HCT116 (cell line): ENCODE results near the gene CASP12. TPM values are rescaled to one million over a fixed set of nuclear protein-coding genes. Genes with fewer than 3 reads are reported as not detected.

ENCODE experiments used
- ATAC-seq: fragments of 200-7000 bp; cut with Tn5 transposase; 2 replicates; pipeline ENCODE4 v1.9.1; 2020; ENCODE audit warnings: mild to moderate bottlenecking, moderate library complexity
- BruUV-seq: library from RNA; stranded (reverse); fragments of 400-500 nt; replicated peaks from 2 replicates; lab custom pipeline; 2021; lab: Mats Ljungman, UMichigan
- CTCF ChIA-PET: fragments of 300-600 bp; sonication (Branson Sonifier 250); formaldehyde crosslinking; loops from one replicate; lab custom pipeline; 2021; ENCODE audit warnings: antibody characterized with exemption; lab: Charles Lee
- POLR2A ChIA-PET: fragments of 300-600, 350-600 bp; sonication (Branson Sonifier 250); formaldehyde crosslinking; loops from one replicate; lab custom pipeline; 2021; ENCODE audit warnings: antibody characterized with exemption; lab: Charles Lee
- RAD21 ChIA-PET, 2 experiments: fragments of 300-600 bp; sonication (Branson Sonifier 250); formaldehyde crosslinking; loops; one replicate each; lab custom pipeline; 2023; ENCODE audit warnings: low total read pairs in 2 of 2; ENCODE audit not compliant: uncharacterized antibody in 2 of 2, unreplicated experiment in 2 of 2, low non-redundant PET in 1 of 2; lab: Charles Lee
- DNase-seq: peaks from one replicate; pipeline ENCODE4 v3.0.0-alpha.2; 2010; ENCODE audit warnings: low read depth, low spot score
- H2AFZ ChIP-seq: fragments of 200-600 bp; shearing (Covaris generic), sonication (generic); 2 replicates; pipeline ENCODE4 v1.6.1; 2017; ENCODE audit warnings: low read depth, mixed run types, mixed read lengths, antibody characterized with exemption, low read length; ENCODE audit not compliant: poor library complexity, severe bottlenecking
- H3K27ac ChIP-seq: 2 replicates; pipeline ENCODE4 v1.5.1; 2012; ENCODE audit warnings: low read depth, low read length
- H3K27me3 ChIP-seq: fragments of 200-600 bp; sonication (generic); 2 replicates; pipeline ENCODE4 v1.6.1; 2016; ENCODE audit warnings: mixed run types, low read length, mixed read lengths; ENCODE audit not compliant: insufficient read depth
- H3K36me3 ChIP-seq, 2 experiments: fragments of 200-500 bp in 1 of 2; fragments of 200-600 bp in 1 of 2; sonication (Bioruptor generic) in 1 of 2; sonication (generic) in 1 of 2; 2 replicates each; pipeline versions ENCODE4 v1.5.1 to v1.6.1; 2014 to 2016; ENCODE audit warnings: low read length in 2 of 2, inconsistent platforms in 1 of 2, mixed read lengths in 1 of 2, mixed run types in 1 of 2; ENCODE audit not compliant: insufficient read depth in 2 of 2, control insufficient read depth in 1 of 2
- H3K4me1 ChIP-seq, 2 experiments: fragments of 200-600 bp in 1 of 2; sonication (generic) in 1 of 2; 2 replicates each; pipeline versions ENCODE4 v1.5.1 to v1.6.1; 2012 to 2017; ENCODE audit warnings: low read length in 2 of 2, inconsistent platforms in 1 of 2, mild to moderate bottlenecking in 1 of 2, mixed read lengths in 1 of 2, mixed run types in 1 of 2, moderate library complexity in 1 of 2; ENCODE audit not compliant: insufficient read depth in 2 of 2, control insufficient read depth in 1 of 2
- H3K4me2 ChIP-seq: fragments of 200-600 bp; sonication (generic); 2 replicates; pipeline ENCODE4 v1.6.1; 2017; ENCODE audit warnings: mixed run types, low read length, mixed read lengths
- H3K4me3 ChIP-seq, 2 experiments: fragments of 200-600 bp in 1 of 2; sonication (generic) in 1 of 2; replicated peaks in 1 of 2; 2 replicates each; pipeline ENCODE4 v1.5.1; 2011 to 2016; ENCODE audit warnings: low read length in 2 of 2, control low read depth in 1 of 2, low read depth in 1 of 2, mild to moderate bottlenecking in 1 of 2, mixed read lengths in 1 of 2, mixed run types in 1 of 2
- H3K79me2 ChIP-seq: fragments of 200-600 bp; sonication (generic); 2 replicates; pipeline ENCODE4 v1.6.1; 2017; ENCODE audit warnings: mild to moderate bottlenecking, mixed run types, low read length, moderate library complexity, mixed read lengths; ENCODE audit not compliant: insufficient read depth
- H3K9ac ChIP-seq: fragments of 200-600 bp; sonication (generic); 2 replicates; pipeline ENCODE4 v1.6.1; 2016; ENCODE audit warnings: low read length, mixed read lengths
- H3K9me2 ChIP-seq: fragments of 200-600 bp; sonication (generic), shearing (Covaris generic); 2 replicates; pipeline ENCODE4 v1.6.1; 2017; ENCODE audit warnings: mixed run types, mild to moderate bottlenecking, moderate library complexity; ENCODE audit not compliant: insufficient read depth
- H3K9me3 ChIP-seq, 2 experiments: fragments of 200-500 bp in 1 of 2; fragments of 200-600 bp in 1 of 2; sonication (Bioruptor generic) in 1 of 2; sonication (generic) in 1 of 2; 2 replicates each; pipeline ENCODE4 v1.6.1; 2014 to 2017; ENCODE audit warnings: low read length in 2 of 2, mixed read lengths in 2 of 2, inconsistent platforms in 1 of 2, low read depth in 1 of 2, mild to moderate bottlenecking in 1 of 2, mixed run types in 1 of 2, moderate library complexity in 1 of 2; ENCODE audit not compliant: control insufficient read depth in 1 of 2, insufficient read depth in 1 of 2
- H4K20me1 ChIP-seq: fragments of 200-600 bp; sonication (generic), shearing (Covaris generic); 2 replicates; pipeline ENCODE4 v1.6.1; 2017; ENCODE audit warnings: mixed run types, mild to moderate bottlenecking, moderate library complexity; ENCODE audit not compliant: insufficient read depth
- CTCF ChIP-seq, 3 experiments: fragments of 200-600 bp in 1 of 3; sonication (generic) in 1 of 3; IDR thresholded peaks in 2 of 3; conservative IDR thresholded peaks in 1 of 3; 2 replicates each; pipeline ENCODE4 v1.5.1; 2012 to 2017; ENCODE audit warnings: low read depth in 2 of 3, low read length in 2 of 3, antibody characterized with exemption in 1 of 3, borderline replicate concordance in 1 of 3, control low read depth in 1 of 3, mild to moderate bottlenecking in 1 of 3, mixed read lengths in 1 of 3, mixed run types in 1 of 3, moderate library complexity in 1 of 3; ENCODE audit not compliant: insufficient read depth in 1 of 3
- ELF1 ChIP-seq: IDR thresholded peaks from 2 replicates; pipeline ENCODE4 v1.6.1; 2012; ENCODE audit warnings: low read depth, borderline replicate concordance
- EZH2phosphoT487 ChIP-seq: fragments of 200-600 bp; IDR thresholded peaks from 2 replicates; pipeline ENCODE4 v1.6.1; 2018; ENCODE audit warnings: antibody characterized with exemption, borderline replicate concordance
- JUND ChIP-seq: IDR thresholded peaks from 2 replicates; pipeline ENCODE4 v1.6.1; 2012
- MAX ChIP-seq: IDR thresholded peaks from 2 replicates; pipeline ENCODE4 v1.6.1; 2012
- TCF7L2 ChIP-seq: IDR thresholded peaks from 2 replicates; pipeline ENCODE4 v1.7.0; 2011; ENCODE audit warnings: borderline replicate concordance, inconsistent platforms; ENCODE audit not compliant: insufficient read depth, insufficient read length; ENCODE audit errors: extremely low read depth
- ZFX ChIP-seq: fragments of 450-650 bp; IDR thresholded peaks from 2 replicates; pipeline ENCODE4 v1.6.1; 2017
- ZNF274 ChIP-seq: fragments of 200-500 bp; sonication (Bioruptor generic); IDR thresholded peaks from 2 replicates; pipeline ENCODE4 v1.6.1; 2014; ENCODE audit warnings: mild to moderate bottlenecking, low read depth, low read length, inconsistent platforms
- intact Hi-C: fragments of 100-400 bp; cut with micrococcal nuclease; formaldehyde crosslinking; loops from 2 replicates; pipeline ENCODE4 v1.10.0; 2022
- total RNA-seq: library from RNA; stranded (reverse); gene quantifications from one replicate; pipeline ENCODE4 v1.2.1, GENCODE V29; 2021; ENCODE audit not compliant: unreplicated experiment
- TF ChIP-seq, protein P1 (sequence below): IDR thresholded peaks from 2 replicates; pipeline ENCODE4 v1.6.1; 2012

The CASP12 gene
- total RNA-seq, 1 experiment from 2014 or later, result not detected

DNA sequence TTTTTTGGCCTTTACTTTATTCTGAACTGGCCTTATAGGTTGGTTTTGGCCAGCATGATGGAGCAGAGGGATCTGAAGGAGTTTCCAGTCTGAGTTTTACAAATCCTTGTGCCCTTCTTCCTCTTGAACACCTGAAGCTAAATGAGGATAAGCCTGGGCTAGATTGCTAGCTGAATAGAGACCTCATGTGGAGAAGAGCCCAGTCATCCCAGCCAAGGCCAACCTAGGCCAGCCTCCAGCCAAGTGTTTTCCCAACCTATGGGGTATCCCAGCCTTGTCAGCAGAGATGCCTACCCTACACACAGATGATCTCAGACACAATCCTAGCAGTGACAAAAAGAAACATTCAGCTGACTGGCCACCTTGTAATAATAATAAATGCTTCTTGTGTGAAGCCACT is 966 bp upstream of the CASP12 start:
- H3K36me3 ChIP-seq, result no peaks in the 10 kb centered on the region
- no peaks in the 10 kb centered on the region for H3K9me3 ChIP-seq
- H2AFZ ChIP-seq, result no peak overlapping the region
- no peaks in the 10 kb centered on the region for H3K79me2 ChIP-seq
- no peak for DNase-seq
- no peak for TF ChIP-seq CTCF (IDR thresholded peaks at IDR 0.05 in 2 of 3, conservative IDR thresholded peaks at IDR 0.05 in 1 of 3; ENCODE audit: borderline replicate concordance in 1 of 3, insufficient read depth in 1 of 3, low read depth in 2 of 3, low read length in 2 of 3)
- TF ChIP-seq ZFX, result no peak
- no peak for TF ChIP-seq ELF1
- TF ChIP-seq ZNF274, result no peak
- no peak for TF ChIP-seq TCF7L2
- no peak for TF ChIP-seq JUND
- TF ChIP-seq, protein P1, sequence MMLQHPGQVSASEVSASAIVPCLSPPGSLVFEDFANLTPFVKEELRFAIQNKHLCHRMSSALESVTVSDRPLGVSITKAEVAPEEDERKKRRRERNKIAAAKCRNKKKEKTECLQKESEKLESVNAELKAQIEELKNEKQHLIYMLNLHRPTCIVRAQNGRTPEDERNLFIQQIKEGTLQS, result no peak
- TF ChIP-seq MAX, result no peak
- TF ChIP-seq EZH2phosphoT487, result no peak
- ATAC-seq, result no peak
- H4K20me1 ChIP-seq, result no peaks in the 10 kb centered on the region
- no peak overlapping the region for H3K4me2 ChIP-seq
- CTCF ChIA-PET, result no interaction called here
- POLR2A ChIA-PET, result no interaction called here
- H3K4me3 ChIP-seq, result no peak overlapping the region
- RAD21 ChIA-PET, result no interaction called here
- intact Hi-C loops, result no loop called here
- no peaks in the 10 kb centered on the region for H3K9me2 ChIP-seq
- H3K27ac ChIP-seq, result no peak overlapping the region
- H3K27me3 ChIP-seq, result no peaks in the 10 kb centered on the region
- BruUV-seq, result no TSS peak
- H3K9ac ChIP-seq, result no peak overlapping the region
- no peaks in the 10 kb centered on the region for H3K4me1 ChIP-seq
